IMR-90 (cell line): ENCODE measurements around the gene DENND1A. TPM values are rescaled to one million over a fixed set of nuclear protein-coding genes. Genes with fewer than 3 reads are reported as not detected.

Experiments
- ATAC-seq: fragments of 200-7000 bp; cut with Tn5 transposase; 2 replicates; pipeline ENCODE4 v1.9.1; 2020; ENCODE audit warnings: low read depth, mild to moderate bottlenecking, moderate library complexity
- BruUV-seq: library from RNA; stranded (reverse); fragments of 400-500 nt; replicated peaks from 2 replicates; lab custom pipeline; 2021; lab: Mats Ljungman, UMichigan
- CTCF ChIA-PET: fragments of 300-600 bp; formaldehyde crosslinking; extraction: SDS; loops from one replicate; lab custom pipeline; 2021; ENCODE audit warnings: antibody characterized with exemption; lab: Yijun Ruan, JAX
- POLR2A ChIA-PET: fragments of 300-600 bp; sonication (Branson Sonifier 250); formaldehyde crosslinking; loops from one replicate; lab custom pipeline; 2022; ENCODE audit warnings: antibody characterized with exemption; ENCODE audit not compliant: unreplicated experiment; lab: Charles Lee
- DNase-seq: peaks from one replicate; pipeline ENCODE4 v3.0.0; 2013
- H2AFZ ChIP-seq: replicated peaks from 2 replicates; pipeline ENCODE3; 2013; ENCODE audit warnings: low read length, mild to moderate bottlenecking; ENCODE audit not compliant: poor library complexity
- H2AK5ac ChIP-seq: 2 replicates; pipeline ENCODE4 v1.6.1; 2013; ENCODE audit warnings: low read depth, low read length, inconsistent platforms
- H2AK9ac ChIP-seq: replicated peaks from 2 replicates; pipeline ENCODE3; 2013; ENCODE audit warnings: mild to moderate bottlenecking, low read depth, low read length, moderate library complexity; ENCODE audit not compliant: poor library complexity
- H2BK120ac ChIP-seq: 2 replicates; pipeline ENCODE4 v1.6.1; 2013; ENCODE audit warnings: low read depth, low read length, inconsistent platforms
- H2BK15ac ChIP-seq: 3 replicates; pipeline ENCODE4 v1.6.1; 2013; ENCODE audit warnings: low read depth, low read length, inconsistent platforms
- H2BK20ac ChIP-seq: 2 replicates; pipeline ENCODE4 v1.6.1; 2013; ENCODE audit warnings: low read depth, mild to moderate bottlenecking, inconsistent platforms, low read length, moderate library complexity
- H2BK5ac ChIP-seq: 2 replicates; pipeline ENCODE4 v1.6.1; 2013; ENCODE audit warnings: mild to moderate bottlenecking, low read depth, low read length, inconsistent platforms; ENCODE audit not compliant: poor library complexity, severe bottlenecking
- H3K14ac ChIP-seq: replicated peaks from 2 replicates; pipeline ENCODE4 v1.6.1; 2013; ENCODE audit warnings: low read depth, low read length, inconsistent platforms
- H3K18ac ChIP-seq: 2 replicates; pipeline ENCODE4 v1.6.1; 2013; ENCODE audit warnings: low read depth, low read length, control low read depth
- H3K23ac ChIP-seq: 2 replicates; pipeline ENCODE4 v1.6.1; 2013; ENCODE audit warnings: low read depth, low read length, inconsistent platforms
- H3K27ac ChIP-seq: 2 replicates; pipeline ENCODE4 v1.5.1; 2013; ENCODE audit warnings: mild to moderate bottlenecking, control low read depth, low read length; ENCODE audit not compliant: insufficient read depth
- H3K27me3 ChIP-seq: 2 replicates; pipeline ENCODE4 v1.6.1; 2013; ENCODE audit warnings: low read length; ENCODE audit not compliant: control insufficient read depth, insufficient read depth
- H3K36me3 ChIP-seq: 2 replicates; pipeline ENCODE4 v1.6.1; 2013; ENCODE audit warnings: low read length, mixed read lengths; ENCODE audit not compliant: control insufficient read depth, insufficient read depth
- H3K4ac ChIP-seq: 2 replicates; pipeline ENCODE4 v1.6.1; 2013; ENCODE audit warnings: low read depth, low read length, inconsistent platforms
- H3K4me1 ChIP-seq: 2 replicates; pipeline ENCODE4 v1.6.1; 2013; ENCODE audit warnings: low read length, mixed read lengths; ENCODE audit not compliant: control insufficient read depth, insufficient read depth
- H3K4me2 ChIP-seq: 2 replicates; pipeline ENCODE4 v1.6.1; 2013; ENCODE audit warnings: low read depth, mild to moderate bottlenecking, control low read depth, low read length, moderate library complexity
- H3K4me3 ChIP-seq: 2 replicates; pipeline ENCODE4 v1.5.1; 2013; ENCODE audit warnings: low read depth, mild to moderate bottlenecking, control low read depth, low read length, moderate library complexity; ENCODE audit not compliant: insufficient read depth
- H3K56ac ChIP-seq: 2 replicates; pipeline ENCODE4 v1.6.1; 2013; ENCODE audit warnings: low read length, inconsistent platforms; ENCODE audit not compliant: insufficient read depth; ENCODE audit errors: extremely low read depth
- H3K79me1 ChIP-seq, 2 experiments: 2 replicates each; pipeline ENCODE4 v1.6.1; 2013; ENCODE audit warnings: low read length in 2 of 2, inconsistent platforms in 1 of 2, low read depth in 1 of 2
- H3K9ac ChIP-seq: 2 replicates; pipeline ENCODE4 v1.6.1; 2013; ENCODE audit warnings: low read depth, low read length, control low read depth
- H3K9me1 ChIP-seq: 2 replicates; pipeline ENCODE4 v1.6.1; 2013; ENCODE audit warnings: low read length, inconsistent platforms; ENCODE audit not compliant: insufficient read depth
- H3K9me3 ChIP-seq: 2 replicates; pipeline ENCODE4 v1.6.1; 2013; ENCODE audit warnings: low read length; ENCODE audit not compliant: control insufficient read depth, insufficient read depth
- H4K20me1 ChIP-seq: 2 replicates; pipeline ENCODE4 v1.6.1; 2013; ENCODE audit warnings: low read length, inconsistent platforms; ENCODE audit not compliant: insufficient read depth
- H4K5ac ChIP-seq: 2 replicates; pipeline ENCODE4 v1.6.1; 2013; ENCODE audit warnings: mild to moderate bottlenecking, low read depth, low read length, control low read depth
- H4K8ac ChIP-seq, 2 experiments: 2 replicates each; pipeline ENCODE4 v1.6.1; 2013; ENCODE audit warnings: low read depth in 2 of 2, low read length in 2 of 2, control low read depth in 1 of 2, inconsistent platforms in 1 of 2
- H4K91ac ChIP-seq: 2 replicates; pipeline ENCODE4 v1.6.1; 2013; ENCODE audit warnings: low read depth, low read length, inconsistent platforms; ENCODE audit not compliant: insufficient read depth
- BHLHE40 ChIP-seq: fragments of 150-350 bp; IDR thresholded peaks from 2 replicates; pipeline ENCODE4 v1.6.1; 2016; ENCODE audit warnings: mild to moderate bottlenecking, low read depth, low read length
- CEBPB ChIP-seq: IDR thresholded peaks from 2 replicates; pipeline ENCODE4 v1.6.1; 2012; ENCODE audit warnings: low read depth, low read length, improper control_type of control experiment
- CHD1 ChIP-seq: IDR thresholded peaks from 2 replicates; pipeline ENCODE4 v1.6.1; 2012; ENCODE audit warnings: low read depth, low read length, improper control_type of control experiment
- FOS ChIP-seq: fragments of 150-350 bp; IDR thresholded peaks from 2 replicates; pipeline ENCODE4 v1.6.1; 2016; ENCODE audit warnings: low read depth, low read length
- MAFK ChIP-seq: IDR thresholded peaks from 2 replicates; pipeline ENCODE4 v1.6.1; 2012; ENCODE audit warnings: low read depth, low read length, improper control_type of control experiment
- MAZ ChIP-seq: IDR thresholded peaks from 2 replicates; pipeline ENCODE4 v1.6.1; 2012; ENCODE audit warnings: low read depth, mild to moderate bottlenecking, low read length, improper control_type of control experiment, moderate library complexity, borderline replicate concordance
- MXI1 ChIP-seq: IDR thresholded peaks from 2 replicates; pipeline ENCODE4 v1.6.1; 2012; ENCODE audit warnings: low read depth, mild to moderate bottlenecking, low read length, moderate library complexity, borderline replicate concordance
- NFE2L2 ChIP-seq: fragments of 150-350 bp; IDR thresholded peaks from 2 replicates; pipeline ENCODE4 v1.6.1; 2016; ENCODE audit warnings: low read depth, mild to moderate bottlenecking, low read length
- POLR2A ChIP-seq: IDR thresholded peaks from 2 replicates; pipeline ENCODE4 v1.6.1; 2012; ENCODE audit warnings: mild to moderate bottlenecking, low read depth, low read length
- RAD21 ChIP-seq: IDR thresholded peaks from 2 replicates; pipeline ENCODE4 v1.6.1; 2012; ENCODE audit warnings: low read length, improper control_type of control experiment
- RCOR1 ChIP-seq: IDR thresholded peaks from 2 replicates; pipeline ENCODE4 v1.6.1; 2012; ENCODE audit warnings: mild to moderate bottlenecking, low read length, improper control_type of control experiment; ENCODE audit not compliant: insufficient replicate concordance
- RFX5 ChIP-seq: IDR thresholded peaks from 2 replicates; pipeline ENCODE4 v1.8.0; 2012; ENCODE audit warnings: low read depth, mild to moderate bottlenecking, low read length, moderate library complexity
- SMC3 ChIP-seq: fragments of 150-350 bp; IDR thresholded peaks from 2 replicates; pipeline ENCODE4 v1.6.1; 2016; ENCODE audit warnings: low read depth, mild to moderate bottlenecking, antibody characterized with exemption, low read length, moderate library complexity
- USF2 ChIP-seq: fragments of 150-350 bp; IDR thresholded peaks from 2 replicates; pipeline ENCODE4 v1.6.1; 2017; ENCODE audit warnings: mild to moderate bottlenecking, antibody characterized with exemption, low read length, low read depth
- WGBS, 2 experiments: methylation state at CpG; one replicate each; pipeline versions ENCODE4 v1.1.5 to v1.1.7; 2013; ENCODE audit warnings: missing lambda C conversion rate in 2 of 2; ENCODE audit not compliant: insufficient read length in 1 of 2; ENCODE audit errors: extremely low coverage in 2 of 2; 5-methylcytosine and 5-hydroxymethylcytosine counted together
- dilution Hi-C: fragments of 300-500 bp; cut with HindIII; formaldehyde crosslinking; loops from one replicate; pipeline ENCODE4 v1.14.3; 2018; ENCODE audit warnings: low sequenced_read_pairs; ENCODE audit not compliant: unreplicated experiment
- in situ Hi-C: fragments of 300-500 bp; cut with MboI; formaldehyde crosslinking; loops from 3 replicates; pipeline ENCODE4 v1.14.3; 2019; ENCODE audit warnings: low sequenced_read_pairs, inconsistent platforms, mixed read lengths
- intact Hi-C: fragments of 100-400 bp; cut with micrococcal nuclease; formaldehyde crosslinking; loops from 2 replicates; pipeline ENCODE4 v1.10.0; 2022
- polyA plus RNA-seq, 3 experiments: library from polyadenylated mRNA; depleted of rRNA; stranded (reverse); fragments of >200 nt; gene quantifications; 2 replicates each; pipeline ENCODE4 v1.2.3, GENCODE V29; 2012; ENCODE audit warnings: low replicate concordance in 1 of 3
- total RNA-seq: library from RNA; depleted of rRNA; stranded (reverse); fragments of >200 nt; gene quantifications from 2 replicates; pipeline ENCODE4 v1.2.3, GENCODE V29; 2012
- TF ChIP-seq, protein P1 (sequence below): conservative IDR thresholded peaks from 2 replicates; pipeline ENCODE4 v1.5.1; 2012; ENCODE audit warnings: mild to moderate bottlenecking, low read depth, low read length, improper control_type of control experiment
- TF ChIP-seq, protein P2 (sequence below): fragments of 150-350 bp; IDR thresholded peaks from 2 replicates; pipeline ENCODE4 v1.6.1; 2016; ENCODE audit warnings: low read depth, mild to moderate bottlenecking, low read length, moderate library complexity, borderline replicate concordance

The DENND1A gene
- total and polyA plus RNA-seq, 2 of the 4 experiments (the other 2 are of a cell fraction): 21.4 to 27.6 TPM

GRCh38 chr9:123420592-123421111, 509.3 kb downstream of the DENND1A start:
- in situ Hi-C loops: no loop called here
- intact Hi-C loops: no loop called here

More at GRCh38 chr9:123420592-123421111, 509.3 kb downstream of the DENND1A start:
- no peak overlapping the region for H3K14ac ChIP-seq
- no peak overlapping the region for H3K27ac ChIP-seq
- H3K9me3 ChIP-seq: no peaks in the 10 kb centered on the region
- H3K4me3 ChIP-seq: no peak overlapping the region
- DNase-seq (no peak), ATAC-seq (no peak)
- ChIA-PET CTCF (no interaction called here), POLR2A (no interaction called here)
- no peak overlapping the region for H2BK120ac ChIP-seq
- no peak overlapping the region for H4K91ac ChIP-seq
- H3K4me1 ChIP-seq: no peaks in the 10 kb centered on the region
- H3K36me3 ChIP-seq: no peaks in the 10 kb centered on the region
- 88% methylated on average over 9 of the region's 17 CpGs; no CpG with 5 or more reads in 1 of the 2 experiments for WGBS, 2 experiments
- dilution Hi-C loops: no loop called here
- no peak overlapping the region for H2BK5ac ChIP-seq
- no TSS peak for BruUV-seq
- no peak overlapping the region for H4K5ac ChIP-seq
- no peaks in the 10 kb centered on the region for H3K9me1 ChIP-seq
- no peak overlapping the region for H2BK20ac ChIP-seq
- H3K4me2 ChIP-seq: no peak overlapping the region
- no peak overlapping the region for H3K18ac ChIP-seq
- H3K4ac ChIP-seq: no peak overlapping the region
- no peaks in the 10 kb centered on the region for H4K20me1 ChIP-seq
- no peak overlapping the region for H2AFZ ChIP-seq
- H2AK9ac ChIP-seq: no peak overlapping the region
- TF ChIP-seq USF2: no peak
- TF ChIP-seq, protein P1, sequence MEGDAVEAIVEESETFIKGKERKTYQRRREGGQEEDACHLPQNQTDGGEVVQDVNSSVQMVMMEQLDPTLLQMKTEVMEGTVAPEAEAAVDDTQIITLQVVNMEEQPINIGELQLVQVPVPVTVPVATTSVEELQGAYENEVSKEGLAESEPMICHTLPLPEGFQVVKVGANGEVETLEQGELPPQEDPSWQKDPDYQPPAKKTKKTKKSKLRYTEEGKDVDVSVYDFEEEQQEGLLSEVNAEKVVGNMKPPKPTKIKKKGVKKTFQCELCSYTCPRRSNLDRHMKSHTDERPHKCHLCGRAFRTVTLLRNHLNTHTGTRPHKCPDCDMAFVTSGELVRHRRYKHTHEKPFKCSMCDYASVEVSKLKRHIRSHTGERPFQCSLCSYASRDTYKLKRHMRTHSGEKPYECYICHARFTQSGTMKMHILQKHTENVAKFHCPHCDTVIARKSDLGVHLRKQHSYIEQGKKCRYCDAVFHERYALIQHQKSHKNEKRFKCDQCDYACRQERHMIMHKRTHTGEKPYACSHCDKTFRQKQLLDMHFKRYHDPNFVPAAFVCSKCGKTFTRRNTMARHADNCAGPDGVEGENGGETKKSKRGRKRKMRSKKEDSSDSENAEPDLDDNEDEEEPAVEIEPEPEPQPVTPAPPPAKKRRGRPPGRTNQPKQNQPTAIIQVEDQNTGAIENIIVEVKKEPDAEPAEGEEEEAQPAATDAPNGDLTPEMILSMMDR: no peak
- TF ChIP-seq MAFK: no peak
- TF ChIP-seq BHLHE40: no peak
- TF ChIP-seq, protein P2, sequence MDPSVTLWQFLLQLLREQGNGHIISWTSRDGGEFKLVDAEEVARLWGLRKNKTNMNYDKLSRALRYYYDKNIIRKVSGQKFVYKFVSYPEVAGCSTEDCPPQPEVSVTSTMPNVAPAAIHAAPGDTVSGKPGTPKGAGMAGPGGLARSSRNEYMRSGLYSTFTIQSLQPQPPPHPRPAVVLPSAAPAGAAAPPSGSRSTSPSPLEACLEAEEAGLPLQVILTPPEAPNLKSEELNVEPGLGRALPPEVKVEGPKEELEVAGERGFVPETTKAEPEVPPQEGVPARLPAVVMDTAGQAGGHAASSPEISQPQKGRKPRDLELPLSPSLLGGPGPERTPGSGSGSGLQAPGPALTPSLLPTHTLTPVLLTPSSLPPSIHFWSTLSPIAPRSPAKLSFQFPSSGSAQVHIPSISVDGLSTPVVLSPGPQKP: no peak
- no peak for TF ChIP-seq MXI1
- no peak for TF ChIP-seq SMC3
- TF ChIP-seq POLR2A: no peak
- TF ChIP-seq MAZ: no peak
- no peak for TF ChIP-seq RCOR1
- no peak for TF ChIP-seq RAD21
- no peak for TF ChIP-seq CEBPB
- no peak for TF ChIP-seq CHD1
- no peak for TF ChIP-seq FOS
- TF ChIP-seq RFX5: no peak
- no peak for TF ChIP-seq NFE2L2
- no peak overlapping the region for H4K8ac ChIP-seq
- no peak overlapping the region for H2AK5ac ChIP-seq
- no peak overlapping the region for H3K56ac ChIP-seq
- no peaks in the 10 kb centered on the region for H3K79me1 ChIP-seq
- no peak overlapping the region for H2BK15ac ChIP-seq
- no peak overlapping the region for H3K23ac ChIP-seq
- no peak overlapping the region for H3K9ac ChIP-seq
- no peaks in the 10 kb centered on the region for H3K27me3 ChIP-seq
